Measurements from ENCODE around the gene MORN1. TPM values are rescaled to one million over a fixed set of nuclear protein-coding genes. Genes with fewer than 3 reads are reported as not detected.

Gene MORN1
- total RNA-seq, 4 donors from 2014 or later: 4.9 to 21.5 (median 15.9) TPM

DNA sequence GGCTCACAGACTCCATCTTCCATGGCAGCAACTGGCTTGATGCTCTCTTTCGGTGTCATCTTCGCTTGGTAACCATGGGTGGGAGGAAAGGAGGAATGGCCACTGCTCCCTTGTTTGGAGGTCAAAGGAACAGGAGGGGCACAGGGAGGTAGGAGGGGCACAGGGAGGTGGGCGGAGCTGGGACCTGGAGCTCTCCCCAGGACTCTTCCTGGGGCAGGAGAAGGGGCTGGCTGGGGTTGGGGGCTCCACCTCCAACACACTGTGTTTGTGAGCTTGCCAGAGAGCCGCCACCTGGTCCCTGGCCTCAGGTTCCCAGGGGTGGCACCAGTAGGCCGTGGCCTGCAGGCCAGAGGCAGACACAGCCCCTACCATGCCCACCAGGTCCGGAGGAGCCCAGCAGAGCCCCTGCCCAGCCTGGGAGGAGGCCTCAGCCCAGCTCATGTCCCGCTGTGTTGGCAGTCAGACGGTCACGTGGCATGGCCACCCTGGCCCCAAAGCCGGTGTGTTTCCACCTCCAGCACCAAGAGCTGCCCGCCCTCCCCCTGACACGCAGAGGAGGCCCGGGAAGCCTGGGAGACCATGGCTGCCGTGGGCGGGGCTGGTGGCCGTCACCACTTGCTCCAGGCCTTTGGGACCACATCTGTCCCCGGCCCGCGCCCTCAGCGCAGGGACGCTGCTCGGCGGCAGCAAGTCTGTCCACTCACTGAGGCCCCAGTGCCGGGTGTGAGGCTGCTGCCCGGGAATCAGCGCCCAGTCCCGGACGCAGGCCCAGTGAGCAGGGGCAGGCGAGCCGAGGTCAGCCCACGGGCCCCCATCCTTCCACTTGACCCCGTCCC is 73.9 kb downstream of the MORN1 start:
- Histone ChIP-seq H3K9me3 (no peaks in the 10 kb centered on the region), H3K27ac (no peak overlapping the region), H3K4me1 (peaks cover 5 to 51% (median 21%) of the 10 kb centered on the region in 4 donors), H3K27me3 (no peaks in the 10 kb centered on the region), H3K4me3 (no peak overlapping the region), H3K36me3 (no peaks in the 10 kb centered on the region)
- DNase-seq: no peak
- TF ChIP-seq POLR2A (IDR thresholded peaks at IDR 0.05) (no peak), CTCF (IDR thresholded peaks at IDR 0.05) (no peak)

DNA sequence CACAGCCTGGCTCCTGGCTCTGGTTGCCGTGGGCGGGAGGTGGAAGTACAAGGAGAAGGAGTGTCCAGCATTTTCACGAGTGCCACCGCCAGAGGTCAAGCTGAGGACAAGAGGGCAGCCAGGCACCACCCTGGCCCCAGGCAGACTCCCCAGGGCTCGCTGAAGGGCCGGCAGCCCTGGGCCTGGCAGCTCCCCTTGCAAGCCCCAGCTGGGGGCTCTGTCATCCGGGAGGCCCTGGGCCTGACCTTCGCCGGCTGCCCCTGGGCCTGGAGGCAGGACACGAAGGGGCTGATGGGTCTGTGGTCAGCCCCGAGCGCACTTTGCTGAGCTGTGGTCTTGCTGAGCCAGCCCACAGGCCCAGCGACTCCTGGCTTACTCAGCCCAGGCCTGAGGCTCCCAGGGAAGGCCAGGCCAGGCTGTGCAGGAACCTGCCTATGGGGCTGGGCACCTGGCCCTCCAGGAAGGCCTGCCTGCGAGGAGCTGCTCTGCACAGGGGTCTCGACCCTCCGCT is 74.8 kb downstream of the MORN1 start:
- H3K27ac ChIP-seq: peak overlapping the region in 2 of 4 donors; percentile 86 to 93
- H3K36me3 ChIP-seq: no peaks in the 10 kb centered on the region
- H3K27me3 ChIP-seq: no peaks in the 10 kb centered on the region
- no peaks in the 10 kb centered on the region for H3K9me3 ChIP-seq
- no peak overlapping the region for H3K4me3 ChIP-seq
- H3K4me1 ChIP-seq: peaks cover 5 to 57% (median 30%) of the 10 kb centered on the region in 4 donors
- TF ChIP-seq POLR2A (IDR thresholded peaks at IDR 0.05): no peak
- TF ChIP-seq CTCF (IDR thresholded peaks at IDR 0.05): no peak
- no peak for DNase-seq

- Histone ChIP-seq H3K4me1 (peaks cover 5 to 55% (median 31%) of the 10 kb centered on the region in 4 donors), H3K27me3 (no peaks in the 10 kb centered on the region), H3K36me3 (no peaks in the 10 kb centered on the region), H3K4me3 (peak overlapping the region in 3 of 4 donors; percentile 60 to 75 (median 70)), H3K9me3 (no peaks in the 10 kb centered on the region), H3K27ac (peak overlapping the region; percentile 81 to 95 (median 90))
- TF ChIP-seq POLR2A (IDR thresholded peaks at IDR 0.05): no peak
- TF ChIP-seq CTCF (IDR thresholded peaks at IDR 0.05): no peak
- DNase-seq: no peak
Measured at GRCh38 chr1:2315674-2316450, 75.5 kb downstream of the MORN1 start.

GRCh38 chr1:2314803-2315673 is 76.3 kb downstream of the MORN1 start:
- H3K4me1 ChIP-seq: peaks cover 5 to 55% (median 31%) of the 10 kb centered on the region in 4 donors

More at GRCh38 chr1:2314803-2315673, 76.3 kb downstream of the MORN1 start:
- Histone ChIP-seq H3K4me3 (peak overlapping the region; percentile 60 to 75 (median 66)), H3K27ac (peak overlapping the region; percentile 81 to 95 (median 90)), H3K36me3 (peaks cover 0 to 4% (median 0%) of the 10 kb centered on the region in 3 donors), H3K9me3 (no peaks in the 10 kb centered on the region), H3K27me3 (no peaks in the 10 kb centered on the region)
- DNase-seq: peak in 2 of 3 donors; percentile 58 to 80
- TF ChIP-seq POLR2A (IDR thresholded peaks at IDR 0.05) (no peak), CTCF (IDR thresholded peaks at IDR 0.05) (peak; percentile 65 to 100 (median 72))
